KOPT-K1 (cell line): ENCODE measurements around the gene CSF1R.

Experiments
- H3K27ac ChIP-seq: fragments of 200-600 bp; sonication (generic); 2 replicates; pipeline ENCODE4 v1.5.1; 2016; ENCODE audit warnings: antibody characterized with exemption, mild to moderate bottlenecking, low read depth, low read length; ENCODE audit not compliant: poor library complexity, severe bottlenecking
- H3K36me3 ChIP-seq: fragments of 200-600 bp; sonication (generic); 2 replicates; pipeline ENCODE4 v1.5.1; 2017; ENCODE audit warnings: antibody characterized with exemption, mild to moderate bottlenecking, low read length, moderate library complexity; ENCODE audit not compliant: insufficient read depth
- H3K9me3 ChIP-seq: fragments of 200-600 bp; sonication (generic); 2 replicates; pipeline ENCODE4 v1.5.1; 2017; ENCODE audit warnings: antibody characterized with exemption, low read length, mild to moderate bottlenecking; ENCODE audit not compliant: insufficient read depth, poor library complexity, severe bottlenecking

Gene CSF1R

GRCh38 chr5:150113047-150113744 lies 26.8 kb upstream of the CSF1R start:
- Histone ChIP-seq H3K36me3 (no peaks in the 10 kb centered on the region), H3K27ac (no peak overlapping the region), H3K9me3 (no peaks in the 10 kb centered on the region)

GRCh38 chr5:150112201-150113046 lies 26.1 kb upstream of the CSF1R start:
- no peaks in the 10 kb centered on the region for H3K36me3 ChIP-seq
- no peak overlapping the region for H3K27ac ChIP-seq
- H3K9me3 ChIP-seq, result no peaks in the 10 kb centered on the region

GRCh38 chr5:150111122-150111521 lies 24.8 kb upstream of the CSF1R start:
- no peaks in the 10 kb centered on the region for H3K9me3 ChIP-seq

GRCh38 chr5:150109921-150110320 lies 23.6 kb upstream of the CSF1R start:
- Histone ChIP-seq H3K36me3 (no peaks in the 10 kb centered on the region), H3K9me3 (no peaks in the 10 kb centered on the region), H3K27ac (no peak overlapping the region)

More at GRCh38 chr5:150111122-150111521, 24.8 kb upstream of the CSF1R start:
- Histone ChIP-seq H3K36me3 (no peaks in the 10 kb centered on the region), H3K27ac (no peak overlapping the region)

- Histone ChIP-seq H3K36me3 (no peaks in the 10 kb centered on the region), H3K9me3 (no peaks in the 10 kb centered on the region), H3K27ac (no peak overlapping the region)
These were observed 22.6 kb upstream of the CSF1R start for GRCh38 chr5:150108711-150109514.

- H3K9me3 ChIP-seq, result no peaks in the 10 kb centered on the region
- H3K36me3 ChIP-seq, result no peaks in the 10 kb centered on the region
- H3K27ac ChIP-seq, result no peak overlapping the region
These were observed 21.6 kb upstream of the CSF1R start for GRCh38 chr5:150107909-150108447.

- no peaks in the 10 kb centered on the region for H3K36me3 ChIP-seq
- H3K9me3 ChIP-seq, result no peaks in the 10 kb centered on the region
- no peak overlapping the region for H3K27ac ChIP-seq
These were observed 20.5 kb upstream of the CSF1R start for GRCh38 chr5:150106674-150107426.

GRCh38 chr5:150105928-150106615 lies 19.7 kb upstream of the CSF1R start:
- Histone ChIP-seq H3K36me3 (no peaks in the 10 kb centered on the region), H3K27ac (no peak overlapping the region), H3K9me3 (no peaks in the 10 kb centered on the region)

- Histone ChIP-seq H3K36me3 (no peaks in the 10 kb centered on the region), H3K27ac (no peak overlapping the region), H3K9me3 (no peaks in the 10 kb centered on the region)
These were observed 18.2 kb upstream of the CSF1R start for GRCh38 chr5:150104550-150104870.

- H3K36me3 ChIP-seq, result no peaks in the 10 kb centered on the region
- no peaks in the 10 kb centered on the region for H3K9me3 ChIP-seq
- no peak overlapping the region for H3K27ac ChIP-seq
These were observed 17.6 kb upstream of the CSF1R start for GRCh38 chr5:150103678-150104549.

- H3K9me3 ChIP-seq, result no peaks in the 10 kb centered on the region
- no peaks in the 10 kb centered on the region for H3K36me3 ChIP-seq
- no peak overlapping the region for H3K27ac ChIP-seq
These were observed 14.7 kb upstream of the CSF1R start for GRCh38 chr5:150101023-150101422.

- H3K36me3 ChIP-seq, result no peaks in the 10 kb centered on the region
- H3K27ac ChIP-seq, result no peak overlapping the region
- no peaks in the 10 kb centered on the region for H3K9me3 ChIP-seq
These were observed 10.8 kb upstream of the CSF1R start for GRCh38 chr5:150097152-150097551.

- no peaks in the 10 kb centered on the region for H3K36me3 ChIP-seq
These were observed 5.9 kb upstream of the CSF1R start for GRCh38 chr5:150092159-150092787.

More at GRCh38 chr5:150092159-150092787, 5.9 kb upstream of the CSF1R start:
- Histone ChIP-seq H3K27ac (no peak overlapping the region), H3K9me3 (no peaks in the 10 kb centered on the region)
